CD14-positive monocyte (primary cell): ENCODE measurements around the gene FAM193A. TPM values are rescaled to one million over a fixed set of nuclear protein-coding genes. Genes with fewer than 3 reads are reported as not detected.

Source experiments
- DNase-seq, 3 donors: peaks; one replicate each; pipeline ENCODE4 v3.0.0-alpha.2; 2011 to 2022
- H2AFZ ChIP-seq: 2 replicates; pipeline ENCODE4 v1.6.0; 2012; ENCODE audit warnings: mild to moderate bottlenecking, low read depth, low read length, inconsistent platforms; ENCODE audit not compliant: insufficient read depth, poor library complexity, severe bottlenecking
- H3K27ac ChIP-seq, 2 donors: 1 replicate in 1 of 2; 2 replicates in 1 of 2; pipeline ENCODE4 v1.5.1; 2012 to 2013; ENCODE audit warnings: low read length in 2 of 2, control low read depth in 1 of 2, inconsistent platforms in 1 of 2, low read depth in 1 of 2, mild to moderate bottlenecking in 1 of 2
- H3K27me3 ChIP-seq, 2 donors: one replicate each; pipeline versions ENCODE4 v1.6.0 to v1.6.1; 2011 to 2013; ENCODE audit warnings: low read length in 2 of 2; ENCODE audit not compliant: control insufficient read depth in 2 of 2, insufficient read depth in 2 of 2
- H3K36me3 ChIP-seq, 2 donors: replicated peaks in 1 of 2; 1 replicate in 1 of 2; 2 replicates in 1 of 2; pipeline versions ENCODE4 v1.5.1 to v1.6.1; 2012 to 2013; ENCODE audit warnings: low read length in 2 of 2, control low read depth in 1 of 2, inconsistent platforms in 1 of 2, mild to moderate bottlenecking in 1 of 2; ENCODE audit not compliant: insufficient read depth in 2 of 2, control insufficient read depth in 1 of 2
- H3K4me1 ChIP-seq, 2 donors: 1 replicate in 1 of 2; 2 replicates in 1 of 2; pipeline versions ENCODE4 v1.5.1 to v1.6.1; 2012 to 2013; ENCODE audit warnings: low read length in 2 of 2, control low read depth in 1 of 2, inconsistent platforms in 1 of 2, mild to moderate bottlenecking in 1 of 2, moderate library complexity in 1 of 2; ENCODE audit not compliant: insufficient read depth in 2 of 2, control insufficient read depth in 1 of 2
- H3K4me2 ChIP-seq: replicated peaks from 2 replicates; pipeline ENCODE3; 2012; ENCODE audit warnings: low read length, moderate library complexity, mild to moderate bottlenecking; ENCODE audit not compliant: poor library complexity, severe bottlenecking; ENCODE audit errors: extremely low read depth
- H3K4me3 ChIP-seq, 3 experiments: fragments of 200-600 bp in 1 of 3; sonication (generic) in 1 of 3; replicated peaks in 1 of 3; 1 replicate in 2 of 3; 2 replicates in 1 of 3; pipeline ENCODE4 v1.5.1; 2011 to 2013; ENCODE audit warnings: low read length in 3 of 3, mild to moderate bottlenecking in 3 of 3, control low read depth in 2 of 3, low read depth in 2 of 3, inconsistent platforms in 1 of 3, moderate library complexity in 1 of 3
- H3K79me2 ChIP-seq: 2 replicates; pipeline ENCODE4 v1.6.0; 2012; ENCODE audit warnings: mild to moderate bottlenecking, control low read depth, inconsistent platforms, low read length, moderate library complexity; ENCODE audit not compliant: insufficient read depth
- H3K9ac ChIP-seq: 2 replicates; pipeline ENCODE4 v1.6.0; 2017; ENCODE audit warnings: low read length, mild to moderate bottlenecking; ENCODE audit not compliant: insufficient read depth, poor library complexity, severe bottlenecking
- H3K9me3 ChIP-seq, 2 donors: replicated peaks in 1 of 2; 1 replicate in 1 of 2; 2 replicates in 1 of 2; pipeline versions ENCODE4 v1.5.1 to v1.6.1; 2012 to 2013; ENCODE audit warnings: low read length in 2 of 2, control low read depth in 1 of 2; ENCODE audit not compliant: control insufficient read depth in 1 of 2, insufficient read depth in 1 of 2
- H4K20me1 ChIP-seq: 2 replicates; pipeline ENCODE4 v1.6.0; 2012; ENCODE audit warnings: mild to moderate bottlenecking, low read length, control low read depth, moderate library complexity; ENCODE audit not compliant: insufficient read depth
- H3K27ac Mint-ChIP-seq, 7 donors: one replicate each; pipeline ENCODE4 v1.8.0; 2020; ENCODE audit warnings: mild to moderate bottlenecking in 7 of 7, mixed read lengths in 7 of 7, moderate library complexity in 6 of 7, inconsistent platforms in 2 of 7
- H3K27me3 Mint-ChIP-seq, 3 donors: one replicate each; pipeline ENCODE4 v1.8.0; 2021 to 2022; ENCODE audit warnings: low read depth in 3 of 3, mild to moderate bottlenecking in 3 of 3, mixed read lengths in 3 of 3, moderate library complexity in 3 of 3, inconsistent platforms in 1 of 3
- H3K36me3 Mint-ChIP-seq, 2 donors: one replicate each; pipeline ENCODE4 v1.8.0; 2020; ENCODE audit warnings: mixed read lengths in 2 of 2, inconsistent platforms in 1 of 2, mild to moderate bottlenecking in 1 of 2
- H3K4me1 Mint-ChIP-seq: one replicate; pipeline ENCODE4 v1.8.0; 2020; ENCODE audit warnings: mild to moderate bottlenecking, mixed read lengths
- H3K4me3 Mint-ChIP-seq, 2 donors: one replicate each; pipeline ENCODE4 v1.8.0; 2020; ENCODE audit warnings: mild to moderate bottlenecking in 2 of 2, mixed read lengths in 2 of 2, moderate library complexity in 1 of 2
- H3K9me3 Mint-ChIP-seq, 7 donors: one replicate each; pipeline ENCODE4 v1.8.0; 2020 to 2022; ENCODE audit warnings: mixed read lengths in 7 of 7, mild to moderate bottlenecking in 6 of 7, moderate library complexity in 6 of 7, inconsistent platforms in 2 of 7
- CTCF ChIP-seq: fragments of 200-600 bp; IDR thresholded peaks from one replicate; pipeline ENCODE4 v1.8.0; 2022; ENCODE audit warnings: antibody characterized with exemption, mild to moderate bottlenecking
- WGBS: methylation state at CpG from one replicate; pipeline ENCODE4 v1.1.5; 2013; ENCODE audit warnings: missing lambda C conversion rate; ENCODE audit not compliant: insufficient coverage; 5-methylcytosine and 5-hydroxymethylcytosine counted together
- intact Hi-C, 2 donors: fragments of 100-400 bp; cut with micrococcal nuclease; formaldehyde crosslinking; loops; one replicate each; pipeline versions ENCODE4 v1.15.0 to v1.15.1; 2023
- polyA plus RNA-seq, 3 donors: library from polyadenylated mRNA; depleted of rRNA in 1 of 3; unstranded in 2 of 3; stranded (reverse) in 1 of 3; fragments of 300-500 nt in 2 of 3; fragments of >200 nt in 1 of 3; fragmentation: Illumina TruSeq in 2 of 3; gene quantifications; 1 replicate in 2 of 3; 2 replicates in 1 of 3; pipeline ENCODE4 v1.2.3, GENCODE V29; 2012 to 2021

FAM193A gene
- polyA plus RNA-seq, 3 donors, result 0.66 to 11.8 (median 0.82) TPM

GRCh38 chr4:2486981-2487380 lies 49.5 kb upstream of the FAM193A start:
- Mint-ChIP-seq H3K9me3 (peaks cover 0 to 2% (median 0%) of the 10 kb centered on the region in 7 donors), H3K4me1 (peaks cover 66% of the 10 kb centered on the region), H3K4me3 (no peak overlapping the region), H3K27ac (peak overlapping the region in 3 of 7 donors; percentile 55 to 96 (median 96)), H3K36me3 (peaks cover 18 to 35% of the 10 kb centered on the region in 2 donors), H3K27me3 (peaks cover 0 to 2% (median 0%) of the 10 kb centered on the region in 3 donors)
- 93% methylated on average over 2 of the region's 6 CpGs for WGBS
- H2AFZ ChIP-seq, result no peak overlapping the region
- H3K9ac ChIP-seq, result no peak overlapping the region
- H3K79me2 ChIP-seq, result peaks cover 95% of the 10 kb centered on the region
- no peaks in the 10 kb centered on the region for H3K27me3 ChIP-seq
- peak overlapping the region in 1 of 2 donors; percentile 78 for H3K27ac ChIP-seq
- intact Hi-C loops, result loop anchor here in 1 of 2 donors (5.0 kb wide), 1 partner anchor 50 kb away; the partner anchor contains the start of gene FAM193A
- no peak overlapping the region for H3K4me2 ChIP-seq
- peaks cover 61 to 70% of the 10 kb centered on the region in 2 donors for H3K4me1 ChIP-seq
- H3K4me3 ChIP-seq, result no peak overlapping the region
- TF ChIP-seq CTCF, result no peak
- H4K20me1 ChIP-seq, result peaks cover 90% of the 10 kb centered on the region
- no peak for DNase-seq
- H3K36me3 ChIP-seq, result peaks cover 18 to 35% of the 10 kb centered on the region in 2 donors
- no peaks in the 10 kb centered on the region for H3K9me3 ChIP-seq

- Mint-ChIP-seq H3K36me3 (peaks cover 23 to 42% of the 10 kb centered on the region in 2 donors), H3K4me3 (no peak overlapping the region), H3K27ac (peak overlapping the region in 4 of 7 donors; percentile 20 to 77 (median 58)), H3K27me3 (peaks cover 0 to 2% (median 0%) of the 10 kb centered on the region in 3 donors), H3K4me1 (peaks cover 60% of the 10 kb centered on the region), H3K9me3 (peaks cover 0 to 3% (median 0%) of the 10 kb centered on the region in 7 donors)
- WGBS, result 83% methylated on average over 3 of the region's 6 CpGs
- H3K36me3 ChIP-seq, result peaks cover 24 to 42% of the 10 kb centered on the region in 2 donors
- H3K27ac ChIP-seq, result peak overlapping the region in 1 of 2 donors; percentile 78
- H3K4me2 ChIP-seq, result no peak overlapping the region
- no peaks in the 10 kb centered on the region for H3K9me3 ChIP-seq
- no peak overlapping the region for H3K4me3 ChIP-seq
- TF ChIP-seq CTCF, result no peak
- H3K9ac ChIP-seq, result no peak overlapping the region
- no peak overlapping the region for H2AFZ ChIP-seq
- intact Hi-C loops, result loop anchor here in 1 of 2 donors (5.0 kb wide), 1 partner anchor 50 kb away; the partner anchor contains the start of gene FAM193A
- peaks cover 55 to 63% of the 10 kb centered on the region in 2 donors for H3K4me1 ChIP-seq
- H3K79me2 ChIP-seq, result peaks cover 95% of the 10 kb centered on the region
- H4K20me1 ChIP-seq, result peaks cover 90% of the 10 kb centered on the region
- H3K27me3 ChIP-seq, result no peaks in the 10 kb centered on the region
- DNase-seq, result peak in 1 of 3 donors; percentile 23
These were observed 48.8 kb upstream of the FAM193A start for GRCh38 chr4:2487632-2488031.
